GM12878 (cell line): ENCODE measurements around the gene DYNLT5. TPM values are rescaled to one million over a fixed set of nuclear protein-coding genes. Genes with fewer than 3 reads are reported as not detected.

Source experiments
- ATAC-seq: fragments of 200-7000 bp; cut with Tn5 transposase; 3 replicates; pipeline ENCODE4 v1.9.1; 2020; ENCODE audit warnings: mild to moderate bottlenecking, moderate library complexity
- BruUV-seq: library from RNA; stranded (reverse); fragments of 400-500 nt; replicated peaks from 2 replicates; lab custom pipeline; 2021; lab: Mats Ljungman, UMichigan
- CTCF ChIA-PET: fragments of 300-600 bp; sonication (Branson Sonifier 250); formaldehyde crosslinking; extraction: SDS; loops from one replicate; lab custom pipeline; 2021; ENCODE audit warnings: inconsistent platforms; lab: Yijun Ruan, JAX
- POLR2A ChIA-PET: fragments of 350-600 bp; formaldehyde crosslinking; extraction: SDS; loops from one replicate; lab custom pipeline; 2021; ENCODE audit warnings: inconsistent platforms; lab: Charles Lee
- RAD21 ChIA-PET: fragments of 300-600 bp; sonication (Branson Sonifier 250); formaldehyde crosslinking; loops from one replicate; lab custom pipeline; 2023; ENCODE audit warnings: antibody characterized with exemption; ENCODE audit not compliant: unreplicated experiment; lab: Charles Lee
- SMC1A ChIA-PET: fragments of 300-600 bp; sonication (Branson Sonifier 250); formaldehyde crosslinking; loops from one replicate; lab custom pipeline; 2023; ENCODE audit not compliant: unreplicated experiment, uncharacterized antibody; lab: Charles Lee
- DNase-seq: peaks from one replicate; pipeline ENCODE4 v3.0.0-alpha.2; 2011; ENCODE audit warnings: low read depth, low spot score
- FAIRE-seq: peaks from 3 replicates; lab custom pipeline; 2011; peaks lifted over from hg19 to GRCh38; lab: Jason Lieb, UNC
- H2AFZ ChIP-seq: 2 replicates; pipeline ENCODE4 v1.6.0; 2011; ENCODE audit warnings: low read depth, low read length, control low read depth; ENCODE audit not compliant: control insufficient read depth
- H3K27ac ChIP-seq: 2 replicates; pipeline ENCODE4 v1.5.1; 2011; ENCODE audit warnings: control low read depth; ENCODE audit not compliant: control insufficient read depth, insufficient read depth
- H3K27me3 ChIP-seq, 2 experiments: replicated peaks in 1 of 2; 2 replicates each; pipeline versions ENCODE4 v1.6.0 to v1.6.1; 2011; ENCODE audit warnings: low read length in 1 of 2; ENCODE audit not compliant: control insufficient read depth in 2 of 2, insufficient read depth in 2 of 2
- H3K36me3 ChIP-seq, 2 experiments: 2 replicates each; pipeline ENCODE4 v1.5.1; 2011; ENCODE audit warnings: low read length in 1 of 2; ENCODE audit not compliant: control insufficient read depth in 2 of 2, insufficient read depth in 2 of 2
- H3K4me1 ChIP-seq: 2 replicates; pipeline ENCODE4 v1.6.1; 2011; ENCODE audit warnings: mild to moderate bottlenecking, low read length, moderate library complexity, mixed read lengths; ENCODE audit not compliant: control insufficient read depth, insufficient read depth
- H3K4me2 ChIP-seq: 2 replicates; pipeline ENCODE4 v1.6.0; 2011; ENCODE audit warnings: control low read depth; ENCODE audit not compliant: control insufficient read depth, insufficient read depth
- H3K4me3 ChIP-seq: fragments of 200-600 bp; sonication (generic); 2 replicates; pipeline ENCODE4 v1.5.1; 2016
- H3K79me2 ChIP-seq: 2 replicates; pipeline ENCODE4 v1.6.0; 2011; ENCODE audit warnings: low read length; ENCODE audit not compliant: control insufficient read depth, insufficient read depth
- H3K9ac ChIP-seq: 2 replicates; pipeline ENCODE4 v1.8.0; 2011; ENCODE audit warnings: low read length, control low read depth, mixed read lengths; ENCODE audit not compliant: control insufficient read depth, insufficient read depth
- H3K9me3 ChIP-seq: replicated peaks from 3 replicates; pipeline ENCODE4 v1.5.1; 2011; ENCODE audit warnings: mild to moderate bottlenecking, low read length; ENCODE audit not compliant: control insufficient read depth, insufficient read depth
- H4K20me1 ChIP-seq: 2 replicates; pipeline ENCODE4 v1.6.0; 2011; ENCODE audit not compliant: control insufficient read depth, insufficient read depth
- ATF3 ChIP-seq: IDR thresholded peaks from 2 replicates; pipeline ENCODE4 v1.6.1; 2011; ENCODE audit warnings: low read depth, mild to moderate bottlenecking, low read length, moderate library complexity, borderline replicate concordance; ENCODE audit errors: extremely low read depth
- BHLHE40 ChIP-seq, 2 experiments: fragments of 450-650 bp in 1 of 2; IDR thresholded peaks; 2 replicates each; pipeline ENCODE4 v1.6.1; 2011 to 2017; ENCODE audit warnings: low read depth in 2 of 2, borderline replicate concordance in 1 of 2, improper control_type of control experiment in 1 of 2, low read length in 1 of 2, mild to moderate bottlenecking in 1 of 2
- BMI1 ChIP-seq: fragments of 450-650 bp; IDR thresholded peaks from 2 replicates; pipeline ENCODE4 v1.6.1; 2016; ENCODE audit warnings: mild to moderate bottlenecking, moderate library complexity, borderline replicate concordance
- BRCA1 ChIP-seq: IDR thresholded peaks from 2 replicates; pipeline ENCODE4 v1.6.1; 2011; ENCODE audit warnings: low read depth, low read length, improper control_type of control experiment
- CHD1 ChIP-seq: IDR thresholded peaks from 2 replicates; pipeline ENCODE4 v1.6.1; 2012; ENCODE audit warnings: low read depth, low read length, improper control_type of control experiment
- EP300 ChIP-seq, 2 experiments: fragments of 150-350 bp in 1 of 2; IDR thresholded peaks; 2 replicates each; pipeline ENCODE4 v1.6.1; 2011 to 2012; ENCODE audit warnings: low read depth in 2 of 2, low read length in 2 of 2, borderline replicate concordance in 1 of 2, improper control_type of control experiment in 1 of 2, inconsistent platforms in 1 of 2; ENCODE audit not compliant: control insufficient read depth in 1 of 2
- EZH2 ChIP-seq: IDR thresholded peaks from 2 replicates; pipeline ENCODE4 v1.6.1; 2012; ENCODE audit warnings: low read depth, mild to moderate bottlenecking, control low read depth, inconsistent platforms, low read length, borderline replicate concordance; ENCODE audit not compliant: control insufficient read depth
- HDAC2 ChIP-seq: fragments of 200-600 bp; sonication (generic); IDR thresholded peaks from 2 replicates; pipeline ENCODE4 v1.6.1; 2017
- HDGF ChIP-seq: fragments of 450-650 bp; IDR thresholded peaks from 2 replicates; pipeline ENCODE4 v1.6.1; 2016; ENCODE audit warnings: antibody characterized with exemption
- MAX ChIP-seq: IDR thresholded peaks from 2 replicates; pipeline ENCODE4 v1.6.1; 2012; ENCODE audit warnings: low read depth, low read length, improper control_type of control experiment
- MEF2B ChIP-seq: fragments of 450-650 bp; IDR thresholded peaks from 2 replicates; pipeline ENCODE4 v1.6.1; 2018; ENCODE audit warnings: mild to moderate bottlenecking, moderate library complexity; ENCODE audit not compliant: partially characterized antibody, poor library complexity, severe bottlenecking
- MYB ChIP-seq: fragments of 150-350 bp; IDR thresholded peaks from 2 replicates; pipeline ENCODE4 v1.6.1; 2014; ENCODE audit warnings: mild to moderate bottlenecking, low read depth, low read length, borderline replicate concordance
- RBBP5 ChIP-seq: fragments of 200-600 bp; sonication (generic); conservative IDR thresholded peaks from 2 replicates; pipeline ENCODE4 v1.6.1; 2016
- SMC3 ChIP-seq: IDR thresholded peaks from 2 replicates; pipeline ENCODE4 v1.6.1; 2011; ENCODE audit warnings: low read length, improper control_type of control experiment, borderline replicate concordance
- SRF ChIP-seq, 2 experiments: IDR thresholded peaks; 2 replicates each; pipeline ENCODE4 v1.6.1; 2011; ENCODE audit warnings: low read depth in 2 of 2, low read length in 2 of 2, mild to moderate bottlenecking in 1 of 2, moderate library complexity in 1 of 2
- ZNF687 ChIP-seq: fragments of 450-650 bp; IDR thresholded peaks from 2 replicates; pipeline ENCODE4 v1.6.1; 2017; ENCODE audit warnings: mild to moderate bottlenecking, moderate library complexity
- WGBS: methylation state at CpG from one replicate; pipeline ENCODE4 v1.1.6; 2016; ENCODE audit warnings: low lambda C conversion rate; ENCODE audit not compliant: insufficient replicate concordance, insufficient coverage; ENCODE audit errors: missing lambda C conversion rate; 5-methylcytosine and 5-hydroxymethylcytosine counted together
- in situ Hi-C: fragments of 300-500 bp; cut with MboI; formaldehyde crosslinking; loops from 9 replicates; pipeline ENCODE4 v1.14.3; 2018; ENCODE audit warnings: mixed read lengths
- intact Hi-C: fragments of 100-400 bp; cut with micrococcal nuclease; formaldehyde crosslinking; loops from one replicate; pipeline ENCODE4 v1.14.2; 2022; ENCODE audit not compliant: unreplicated experiment
- polyA plus RNA-seq, 11 experiments: library from polyadenylated mRNA; depleted of rRNA in 4 of 11; unstranded in 6 of 11; stranded (reverse) in 5 of 11; fragments of >200 nt; fragmentation: Nextera tagmentation in 4 of 11; fragmentation: Illumina TruSeq in 1 of 11; extraction: Ambion mirVana in 4 of 11; extraction: Trizol in 1 of 11; gene quantifications; 1 replicate in 1 of 11; 2 replicates in 10 of 11; pipeline versions ENCODE4 v1.2.1 to v1.2.3, GENCODE V29; 2011 to 2016; ENCODE audit warnings: inconsistent platforms in 2 of 11, missing spikeins in 2 of 11, low read depth in 1 of 11
- total RNA-seq, 4 experiments: library from RNA; depleted of rRNA in 3 of 4; stranded (reverse); fragments of >200 nt in 3 of 4; fragmentation: Illumina TruSeq in 1 of 4; extraction: Trizol in 1 of 4; gene quantifications; 2 replicates each; pipeline versions ENCODE4 v1.2.1 to v1.2.3, GENCODE V29; 2013 to 2021

DYNLT5 gene
- total and polyA plus RNA-seq, 10 of the 15 experiments (the other 5 are each of a cell fraction or from before 2014, with no cell fraction given), result not detected

GRCh38 chr1:66723985-66724384 is 28.3 kb upstream of the DYNLT5 start (continued):
- TF ChIP-seq ATF3 (no peak), MYB (no peak), CHD1 (no peak), BMI1 (no peak), SRF (IDR thresholded peaks at IDR 0.05; ENCODE audit: low read depth in 2 of 2, low read length in 2 of 2) (no peak), HDAC2 (no peak)

- no peaks in the 10 kb centered on the region for H3K79me2 ChIP-seq
- ATAC-seq (peak; percentile 93), DNase-seq (peak; percentile 26), FAIRE-seq (peak; percentile 68)
- no TSS peak for BruUV-seq
- H3K9ac ChIP-seq, result no peak overlapping the region
- H3K9me3 ChIP-seq, result no peaks in the 10 kb centered on the region
- no peaks in the 10 kb centered on the region for H3K36me3 ChIP-seq
- H3K27me3 ChIP-seq, result peaks cover 0 to 8% of the 10 kb centered on the region in 2 experiments; a peak in 1 of 4 replicates
- ChIA-PET RAD21 (interaction anchor here (1.0 to 2.7 kb wide), 4 partner anchors 12 to 280 kb away, joined by 3 to 6 read pairs (median 4); no protein-coding TSS in a partner anchor), CTCF (interaction anchor here (0.6 to 2.6 kb wide), 19 partner anchors 8 to 768 kb away, joined by 3 to 7 read pairs (median 4); no protein-coding TSS in a partner anchor), SMC1A (interaction anchor here (1.0 to 2.7 kb wide), 7 partner anchors 7 to 476 kb away, joined by 3 to 11 read pairs (median 3); no protein-coding TSS in a partner anchor), POLR2A (no interaction called here)
- intact Hi-C loops, result loop anchor here (1.0 to 5.0 kb wide), 4 partner anchors 119 to 767 kb away; no protein-coding TSS in a partner anchor
- H4K20me1 ChIP-seq, result no peaks in the 10 kb centered on the region
- H3K4me1 ChIP-seq, result no peaks in the 10 kb centered on the region
- H2AFZ ChIP-seq, result no peak overlapping the region
- in situ Hi-C loops, result loop anchor here (10.0 kb wide), 1 partner anchor 471 kb away; no protein-coding TSS in a partner anchor
- 14% methylated on average over 9 of the region's 9 CpGs for WGBS
- H3K27ac ChIP-seq, result no peak overlapping the region
- no peak overlapping the region for H3K4me2 ChIP-seq
- no peak overlapping the region for H3K4me3 ChIP-seq
- no peak for TF ChIP-seq EP300 (IDR thresholded peaks at IDR 0.05; ENCODE audit: borderline replicate concordance in 1 of 2, control insufficient read depth in 1 of 2, low read depth in 2 of 2, low read length in 2 of 2)
- TF ChIP-seq BHLHE40 (IDR thresholded peaks at IDR 0.05; ENCODE audit: borderline replicate concordance in 1 of 2, low read depth in 2 of 2, low read length in 1 of 2), result 0 out of 4 replicates have a peak, but pooled peaks of 1 of the 2 experiments have one; percentile 14
- no peak for TF ChIP-seq ZNF687
- no peak for TF ChIP-seq MAX
- TF ChIP-seq RBBP5, result no peak
- TF ChIP-seq SMC3, result peak; percentile 68; the same call in 1 of the 2 replicates
- TF ChIP-seq EZH2, result no peak
- TF ChIP-seq BRCA1, result no peak
- TF ChIP-seq HDGF, result no peak
- no peak for TF ChIP-seq MEF2B
Measured at GRCh38 chr1:66725885-66726665, 26.2 kb upstream of the DYNLT5 start.
